Right cardiac atrium (tissue), 5 donors: Measurements from ENCODE around the gene EIF2S2. TPM values are rescaled to one million over a fixed set of nuclear protein-coding genes. Genes with fewer than 3 reads are reported as not detected.

ENCODE experiments used
- ATAC-seq, 2 donors: fragments of 200-7000 bp; cut with Tn5 transposase; one replicate each; pipeline versions ENCODE4 v1.8.0 to v1.9.1; 2020; ENCODE audit warnings: moderate library complexity in 2 of 2, mild to moderate bottlenecking in 1 of 2
- DNase-seq, 3 donors: peaks; one replicate each; pipeline ENCODE4 v3.0.0-alpha.2; 2020
- H3K27ac ChIP-seq: one replicate; pipeline ENCODE4 v1.5.1; 2013; ENCODE audit warnings: mild to moderate bottlenecking, low read length, control low read depth, moderate library complexity
- H3K27me3 ChIP-seq: one replicate; pipeline ENCODE4 v1.6.1; 2013; ENCODE audit not compliant: control insufficient read depth, insufficient read depth
- H3K4me1 ChIP-seq: one replicate; pipeline ENCODE4 v1.6.1; 2013; ENCODE audit warnings: low read length; ENCODE audit not compliant: control insufficient read depth, insufficient read depth
- H3K4me3 ChIP-seq: one replicate; pipeline ENCODE4 v1.5.1; 2013; ENCODE audit warnings: low read length, control low read depth
- H3K9me3 ChIP-seq: one replicate; pipeline ENCODE4 v1.6.1; 2013; ENCODE audit warnings: low read length; ENCODE audit not compliant: control insufficient read depth
- WGBS: extraction: QIAGEN DNeasy Blood & Tissue Kit; methylation state at CpG from one replicate; pipeline ENCODE4 v1.1.7; 2013; 5-methylcytosine and 5-hydroxymethylcytosine counted together
- intact Hi-C, 4 donors: fragments of 100-400 bp; cut with DNase I; formaldehyde crosslinking; loops; one replicate each; pipeline versions ENCODE4 v1.11.0 to v1.14.0; 2022 to 2023
- polyA plus RNA-seq: library from polyadenylated mRNA; stranded (reverse); fragments of 200-250 nt; gene quantifications from one replicate; pipeline ENCODE4 v1.2.3, GENCODE V29; 2013
- total RNA-seq, 4 donors: library from RNA; stranded (reverse); fragmentation: NEBNext Ultra II Directional; extraction: Animal tissue kit (Norgen Biotek cat#: 25700); gene quantifications; one replicate each; pipeline ENCODE4 v1.2.1, GENCODE V29; 2021
- donor health status: healthy with polysubstance abuse.
- donor health status: DM: no; HTN: yes; CAD: no.
- donor health status: DM: no; HTN: no; CAD: no.
- donor health status: DM: no; HTN: yes; CAD: no; lungs with severe emphysema.
- donor health status: DM: yes; HTN: yes; CAD: no.

The EIF2S2 gene
- total and polyA plus RNA-seq, 5 donors: 36.0 to 46.9 (median 38.4) TPM

GRCh38 chr20:34074101-34074760 lies 37.8 kb downstream of the EIF2S2 start:
- ATAC-seq (no peak), DNase-seq (no peak)
- H3K4me1 ChIP-seq: peaks cover 5% of the 10 kb centered on the region
- WGBS: 78% methylated on average over 7 of the region's 7 CpGs
- no peaks in the 10 kb centered on the region for H3K27me3 ChIP-seq
- H3K4me3 ChIP-seq: no peak overlapping the region
- no peaks in the 10 kb centered on the region for H3K9me3 ChIP-seq
- H3K27ac ChIP-seq: no peak overlapping the region
- intact Hi-C loops: loop anchor here in 2 of 4 donors (5.0 kb wide), 1 partner anchor 142 kb away; no protein-coding TSS in a partner anchor

- H3K4me3 ChIP-seq: no peak overlapping the region
- H3K27ac ChIP-seq: no peak overlapping the region
- no peaks in the 10 kb centered on the region for H3K9me3 ChIP-seq
- intact Hi-C loops: loop anchor here in 2 of 4 donors (5.0 kb wide), 1 partner anchor 140 kb away; no protein-coding TSS in a partner anchor
- DNase-seq: no peak
- WGBS: 94% methylated on average over 1 of the region's 1 CpG
- H3K4me1 ChIP-seq: peaks cover 6% of the 10 kb centered on the region
- H3K27me3 ChIP-seq: no peaks in the 10 kb centered on the region
- no peak for ATAC-seq
Observed at GRCh38 chr20:34072778-34073177, 39.3 kb downstream of the EIF2S2 start.

GRCh38 chr20:34072076-34072475 lies 40.0 kb downstream of the EIF2S2 start:
- no peak for ATAC-seq
- Histone ChIP-seq H3K4me3 (no peak overlapping the region), H3K9me3 (no peaks in the 10 kb centered on the region), H3K27me3 (no peaks in the 10 kb centered on the region), H3K27ac (no peak overlapping the region), H3K4me1 (peaks cover 6% of the 10 kb centered on the region)
- intact Hi-C loops: loop anchor here in 2 of 4 donors (5.0 kb wide), 1 partner anchor 140 kb away; no protein-coding TSS in a partner anchor
- 91% methylated on average over 8 of the region's 8 CpGs for WGBS
- DNase-seq: no peak

- H3K27me3 ChIP-seq: no peaks in the 10 kb centered on the region
- peaks cover 7% of the 10 kb centered on the region for H3K4me1 ChIP-seq
- ATAC-seq: no peak
- 77% methylated on average over 8 of the region's 8 CpGs for WGBS
- H3K27ac ChIP-seq: no peak overlapping the region
- intact Hi-C loops: loop anchor here in 3 of 4 donors (2.0 to 5.0 kb wide), 2 partner anchors 138 to 139 kb away; no protein-coding TSS in a partner anchor
- no peak overlapping the region for H3K4me3 ChIP-seq
- DNase-seq: no peak
- H3K9me3 ChIP-seq: no peaks in the 10 kb centered on the region
Observed at GRCh38 chr20:34070859-34071258, 41.2 kb downstream of the EIF2S2 start.

GRCh38 chr20:34070079-34070439 lies 42.0 kb downstream of the EIF2S2 start:
- intact Hi-C loops: loop anchor here in 3 of 4 donors (2.0 to 5.0 kb wide), 2 partner anchors 137 to 138 kb away; no protein-coding TSS in a partner anchor
- Histone ChIP-seq H3K4me1 (peaks cover 12% of the 10 kb centered on the region), H3K27me3 (no peaks in the 10 kb centered on the region), H3K4me3 (no peak overlapping the region), H3K27ac (no peak overlapping the region), H3K9me3 (no peaks in the 10 kb centered on the region)
- WGBS: 80% methylated on average over 3 of the region's 3 CpGs
- DNase-seq (no peak), ATAC-seq (no peak)

GRCh38 chr20:34069341-34070078 lies 42.5 kb downstream of the EIF2S2 start:
- Histone ChIP-seq H3K9me3 (no peaks in the 10 kb centered on the region), H3K4me3 (no peak overlapping the region), H3K27ac (no peak overlapping the region), H3K27me3 (no peaks in the 10 kb centered on the region), H3K4me1 (peaks cover 12% of the 10 kb centered on the region)
- intact Hi-C loops: loop anchor here (2.0 to 10.0 kb wide), 5 partner anchors 137 to 275 kb away; no protein-coding TSS in a partner anchor
- DNase-seq (peak; percentile 48 to 83 (median 77)), ATAC-seq (peak; percentile 79 to 85)
- WGBS: 18% methylated on average over 7 of the region's 7 CpGs

GRCh38 chr20:34068001-34068400 lies 44.0 kb downstream of the EIF2S2 start:
- no peaks in the 10 kb centered on the region for H3K9me3 ChIP-seq
- 82% methylated on average over 1 of the region's 1 CpG for WGBS
- H3K4me1 ChIP-seq: peaks cover 12% of the 10 kb centered on the region
- H3K4me3 ChIP-seq: no peak overlapping the region
- H3K27ac ChIP-seq: no peak overlapping the region
- H3K27me3 ChIP-seq: no peaks in the 10 kb centered on the region
- intact Hi-C loops: loop anchor here in 3 of 4 donors (5.0 to 10.0 kb wide), 4 partner anchors 136 to 273 kb away; no protein-coding TSS in a partner anchor
- ATAC-seq (no peak), DNase-seq (no peak)

- Histone ChIP-seq H3K4me3 (no peak overlapping the region), H3K27ac (no peak overlapping the region), H3K4me1 (peaks cover 12% of the 10 kb centered on the region), H3K9me3 (no peaks in the 10 kb centered on the region), H3K27me3 (no peaks in the 10 kb centered on the region)
- intact Hi-C loops: loop anchor here in 3 of 4 donors (5.0 to 10.0 kb wide), 4 partner anchors 134 to 272 kb away; no protein-coding TSS in a partner anchor
- ATAC-seq (no peak), DNase-seq (no peak)
- 74% methylated on average over 3 of the region's 3 CpGs for WGBS
Observed at GRCh38 chr20:34066476-34067090, 45.5 kb downstream of the EIF2S2 start.

- intact Hi-C loops: loop anchor here in 3 of 4 donors (5.0 to 10.0 kb wide), 4 partner anchors 133 to 270 kb away; no protein-coding TSS in a partner anchor
Observed at GRCh38 chr20:34065260-34065659, 46.8 kb downstream of the EIF2S2 start.

GRCh38 chr20:34064286-34064685 lies 47.8 kb downstream of the EIF2S2 start:
- Histone ChIP-seq H3K27me3 (no peaks in the 10 kb centered on the region), H3K27ac (no peak overlapping the region), H3K9me3 (no peaks in the 10 kb centered on the region), H3K4me1 (peaks cover 7% of the 10 kb centered on the region), H3K4me3 (no peak overlapping the region)
- intact Hi-C loops: loop anchor here in 1 of 4 donors (10.0 kb wide), 1 partner anchor 269 kb away; no protein-coding TSS in a partner anchor
- no peak for ATAC-seq
- no peak for DNase-seq
- WGBS: 98% methylated on average over 3 of the region's 3 CpGs

More at GRCh38 chr20:34065260-34065659, 46.8 kb downstream of the EIF2S2 start:
- Histone ChIP-seq H3K27ac (no peak overlapping the region), H3K4me3 (no peak overlapping the region), H3K9me3 (no peaks in the 10 kb centered on the region), H3K4me1 (peaks cover 12% of the 10 kb centered on the region), H3K27me3 (no peaks in the 10 kb centered on the region)
- ATAC-seq (no peak), DNase-seq (no peak)
- WGBS: 83% methylated on average over 2 of the region's 2 CpGs
